SKM-1 (cell line): ENCODE results near the gene MORN5.

ENCODE experiments used
- DNase-seq: peaks from one replicate; lab custom pipeline; 2025; ENCODE audit not compliant: unreplicated experiment; lab: John Stamatoyannopoulos, UW

MORN5 gene

DNA sequence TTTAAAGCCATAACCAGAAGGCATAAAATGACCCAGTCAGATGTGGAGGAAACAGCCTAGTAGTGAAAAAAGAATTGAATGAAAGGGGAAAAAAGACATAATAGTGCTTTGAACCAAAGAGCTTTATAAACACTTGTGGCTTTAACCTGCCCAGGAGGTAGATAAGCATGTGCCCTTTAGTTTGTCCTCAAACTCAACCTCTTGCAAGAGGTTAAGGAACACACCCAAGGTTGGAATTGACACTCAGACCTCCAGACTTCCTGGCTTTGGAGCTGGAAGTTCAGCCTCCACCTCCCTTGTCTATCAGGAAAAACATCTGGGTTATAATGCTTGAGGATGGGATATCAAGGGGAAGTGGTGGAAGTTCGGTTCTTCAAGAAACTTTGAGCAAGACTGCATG lies 16.4 kb upstream of the MORN5 start:
- DNase-seq: no peak

- no peak for DNase-seq
Measured at GRCh38 chr9:122143876-122144405, 15.8 kb upstream of the MORN5 start.

DNA sequence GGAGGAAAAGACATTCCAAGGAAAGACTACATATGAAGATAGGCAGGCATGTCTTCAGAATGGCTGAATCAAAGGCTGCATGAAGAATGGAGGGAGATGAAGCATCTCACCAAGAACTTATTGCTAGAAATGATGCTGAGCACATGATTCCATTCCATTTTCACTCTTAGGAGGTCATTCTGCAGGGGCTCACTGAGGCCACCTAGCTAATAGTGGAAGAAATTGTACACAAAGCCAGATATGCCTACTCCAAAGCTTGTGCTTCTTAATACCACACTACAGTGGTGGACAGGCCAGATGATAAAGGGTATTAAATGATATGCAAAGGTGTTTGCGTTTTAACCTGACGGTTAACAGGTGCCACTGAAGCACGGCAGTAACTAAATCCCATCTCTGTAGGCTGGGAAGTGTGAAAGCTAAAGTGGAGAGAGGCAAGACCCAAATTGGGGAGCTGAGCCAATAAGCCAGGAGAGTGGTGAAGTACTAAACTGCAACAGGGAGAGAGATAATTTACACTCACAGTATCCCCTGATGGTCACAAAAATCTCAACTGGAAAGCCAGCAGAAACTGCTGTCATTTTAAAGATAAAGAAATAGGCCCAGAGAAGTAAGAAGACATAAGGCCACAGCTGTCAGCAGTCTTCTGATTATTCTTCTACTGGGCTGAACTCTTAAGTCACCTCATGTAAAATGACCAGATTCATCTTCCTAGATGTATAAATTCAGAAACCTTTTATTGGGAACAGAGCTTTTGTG lies 14.7 kb upstream of the MORN5 start:
- no peak for DNase-seq

DNA sequence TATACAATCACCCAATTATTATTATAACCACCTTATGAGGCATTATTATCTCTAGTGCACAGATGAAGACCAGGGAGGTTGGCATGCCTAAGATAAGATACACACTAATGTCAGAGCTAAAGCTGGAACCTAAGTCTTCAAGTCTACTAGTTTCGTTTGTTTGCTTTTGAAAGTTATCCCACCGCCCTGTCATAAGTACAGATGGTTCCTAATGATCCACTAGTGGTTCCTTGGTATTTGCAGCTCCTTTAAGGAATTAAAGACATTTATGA lies 14.2 kb upstream of the MORN5 start:
- no peak for DNase-seq

- no peak for DNase-seq
Measured at GRCh38 chr9:122151267-122151828, 8.4 kb upstream of the MORN5 start.

DNA sequence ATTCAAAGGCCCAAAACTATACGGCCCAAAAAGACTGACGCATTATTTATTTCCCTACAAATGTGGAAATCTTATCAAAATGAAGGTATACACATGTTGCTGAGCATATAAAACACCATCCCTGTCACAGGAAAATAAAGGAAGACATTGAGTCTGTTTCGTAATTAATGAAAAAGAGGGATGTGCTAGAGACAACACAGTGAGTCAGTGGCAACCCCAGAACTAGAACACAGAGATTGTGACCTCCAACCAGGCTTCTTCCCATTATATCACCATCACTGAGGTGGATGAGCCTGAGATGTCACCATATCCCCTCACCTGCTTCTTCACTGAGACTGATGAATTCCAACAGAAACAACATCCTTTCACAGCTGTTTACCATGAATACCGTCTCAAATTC lies 3.9 kb upstream of the MORN5 start:
- no peak for DNase-seq

DNA sequence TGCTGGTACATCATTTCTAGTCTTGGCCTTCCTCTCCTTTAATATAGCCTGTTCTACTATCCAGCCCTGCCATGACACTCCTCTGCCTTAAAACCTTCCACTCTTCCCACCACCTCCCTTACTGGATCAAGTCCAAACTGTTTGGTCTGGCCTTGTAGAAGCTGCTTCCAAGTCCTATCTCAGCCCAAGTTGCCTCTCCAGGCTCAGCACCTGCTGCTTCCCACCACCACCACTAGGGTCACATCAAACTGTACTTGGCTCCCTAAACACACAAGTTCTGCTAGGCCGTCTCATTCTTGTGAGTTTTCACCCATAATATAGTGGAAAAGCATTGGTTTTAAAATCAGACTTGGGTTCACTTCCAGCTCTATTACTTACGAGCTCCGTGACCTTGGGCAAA lies 1.5 kb upstream of the MORN5 start:
- peak; percentile 16 for DNase-seq

GRCh38 chr9:122159925-122160246 lies 178 bp downstream of the MORN5 start:
- no peak for DNase-seq

DNA sequence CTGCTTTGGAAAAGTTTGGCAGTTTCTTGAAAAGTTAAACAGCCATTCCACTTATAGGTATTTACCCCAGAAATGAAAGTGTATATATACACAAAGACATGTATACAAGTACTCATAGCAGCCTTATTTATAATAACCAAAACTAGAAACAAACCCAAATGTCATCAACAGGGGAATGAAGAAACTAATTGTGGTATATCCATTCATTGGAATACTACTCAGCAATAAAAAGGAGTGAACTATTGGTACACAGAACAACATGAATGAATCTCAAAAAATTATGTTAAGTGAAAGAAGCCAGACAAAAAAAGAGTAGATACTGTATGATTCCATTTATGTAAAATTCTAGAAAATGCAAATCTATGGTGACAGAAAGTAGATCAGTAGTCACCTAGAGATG lies 2.7 kb downstream of the MORN5 start:
- no peak for DNase-seq

DNA sequence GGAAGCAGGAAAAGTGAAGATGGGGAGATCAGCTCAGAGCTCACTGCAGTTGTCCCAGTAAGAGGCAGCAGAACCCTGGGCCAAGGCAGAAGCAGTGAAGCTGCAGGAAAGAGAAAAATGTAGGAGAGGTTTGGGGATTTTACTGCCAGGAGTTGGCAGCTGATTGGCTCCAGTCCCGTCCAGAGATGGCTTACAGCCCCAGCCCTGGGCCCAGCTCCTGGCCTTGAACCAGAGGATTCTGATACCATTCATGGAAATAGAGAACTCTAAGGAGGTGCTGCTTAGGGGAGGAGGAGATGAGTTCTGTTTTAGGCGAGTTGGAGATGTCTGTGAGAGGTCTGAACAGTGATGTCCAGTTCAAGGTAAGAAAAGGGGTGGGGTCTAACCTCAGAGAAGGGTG lies 4.6 kb downstream of the MORN5 start:
- no peak for DNase-seq

- DNase-seq: no peak
Measured at GRCh38 chr9:122168356-122168755, 8.6 kb downstream of the MORN5 start.

GRCh38 chr9:122172131-122172530 lies 12.4 kb downstream of the MORN5 start:
- DNase-seq: no peak

- DNase-seq: no peak
Measured at GRCh38 chr9:122173670-122174069, 14.0 kb downstream of the MORN5 start.

DNA sequence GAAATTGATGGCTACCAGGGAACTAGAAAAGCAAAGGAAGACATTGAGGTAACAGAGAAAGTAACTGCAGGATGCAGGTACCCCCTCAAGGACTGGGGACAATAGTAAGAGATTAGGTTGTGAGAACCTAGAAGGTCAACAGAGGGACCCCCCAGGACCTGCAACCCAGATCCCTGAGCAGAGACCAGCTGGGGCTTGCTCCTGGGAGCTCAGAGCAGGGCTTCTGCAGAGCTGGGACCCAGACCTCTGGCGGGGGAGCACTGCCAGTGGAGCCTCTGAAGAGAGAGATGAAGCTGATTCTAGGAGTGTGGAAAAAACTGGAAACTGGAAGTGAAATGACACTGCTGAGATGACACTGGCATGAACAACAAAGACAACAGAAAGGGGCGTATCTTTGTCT lies 17.2 kb downstream of the MORN5 start:
- DNase-seq: no peak

GRCh38 chr9:122179054-122179689 lies 19.5 kb downstream of the MORN5 start:
- DNase-seq: no peak

GRCh38 chr9:122179690-122180074 lies 20.0 kb downstream of the MORN5 start:
- DNase-seq: no peak

- no peak for DNase-seq
Measured at GRCh38 chr9:122180633-122181032, 20.9 kb downstream of the MORN5 start.

DNA sequence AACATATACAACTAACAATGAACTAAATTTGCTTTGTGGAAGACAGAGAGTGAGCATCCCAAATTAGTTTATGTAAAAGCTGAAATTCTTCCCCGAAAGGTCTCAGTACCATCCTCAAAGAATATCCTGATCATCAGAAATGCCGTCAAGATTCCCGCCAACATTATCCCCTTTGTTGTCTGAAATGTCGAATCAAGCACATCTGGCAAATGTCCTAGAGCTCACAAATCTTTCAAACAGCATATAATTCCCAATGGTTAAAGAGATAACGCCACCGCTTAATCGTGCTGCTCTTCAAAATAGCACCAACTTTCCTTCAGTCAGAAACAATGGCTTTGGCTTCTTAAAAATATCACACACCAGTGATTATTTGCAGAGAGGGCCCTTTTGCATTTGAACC lies 23.8 kb downstream of the MORN5 start:
- no peak for DNase-seq

DNA sequence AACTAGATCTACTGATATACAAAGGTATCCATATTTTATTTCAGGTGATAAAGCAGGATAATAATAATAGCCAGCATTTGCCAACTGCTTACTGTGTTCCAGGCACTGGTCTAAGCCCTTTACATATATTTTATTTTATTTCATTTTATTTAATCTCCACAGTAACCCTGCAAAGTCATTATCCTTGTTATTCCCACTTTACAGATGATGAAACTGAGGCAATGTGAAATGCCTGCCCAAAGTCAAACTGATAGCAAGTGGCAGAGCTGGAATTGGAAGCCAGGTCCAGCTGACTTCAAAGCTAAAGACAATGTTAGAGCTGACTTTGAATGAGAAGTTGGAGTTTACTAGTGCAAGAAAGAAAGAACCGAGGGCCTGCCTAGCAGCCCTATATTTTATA lies 24.8 kb downstream of the MORN5 start:
- no peak for DNase-seq

DNA sequence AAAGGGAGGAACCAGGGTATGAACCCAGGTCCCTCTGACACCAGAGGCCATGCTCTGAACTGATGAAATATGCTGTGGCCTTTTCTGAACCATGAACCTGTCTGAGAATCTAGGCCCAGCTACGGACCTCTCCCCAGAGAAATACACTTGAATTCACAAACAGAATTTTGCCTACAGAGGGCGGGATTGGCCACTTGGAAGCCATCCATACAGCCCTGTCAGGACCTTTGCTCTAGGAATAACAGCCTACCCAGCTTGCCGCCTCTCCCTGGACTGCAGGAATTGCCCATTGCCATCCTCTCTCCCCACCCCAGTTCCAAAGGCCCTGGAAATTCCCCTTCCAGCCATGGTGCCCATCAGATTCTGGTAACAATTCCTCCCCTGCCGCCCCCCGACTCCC lies 26.6 kb downstream of the MORN5 start:
- no peak for DNase-seq

GRCh38 chr9:122186777-122187470 lies 27.2 kb downstream of the MORN5 start:
- DNase-seq: no peak

- no peak for DNase-seq
Measured at GRCh38 chr9:122188369-122188768, 28.7 kb downstream of the MORN5 start.
